ENCODE results near the gene KIFAP3.

DNA sequence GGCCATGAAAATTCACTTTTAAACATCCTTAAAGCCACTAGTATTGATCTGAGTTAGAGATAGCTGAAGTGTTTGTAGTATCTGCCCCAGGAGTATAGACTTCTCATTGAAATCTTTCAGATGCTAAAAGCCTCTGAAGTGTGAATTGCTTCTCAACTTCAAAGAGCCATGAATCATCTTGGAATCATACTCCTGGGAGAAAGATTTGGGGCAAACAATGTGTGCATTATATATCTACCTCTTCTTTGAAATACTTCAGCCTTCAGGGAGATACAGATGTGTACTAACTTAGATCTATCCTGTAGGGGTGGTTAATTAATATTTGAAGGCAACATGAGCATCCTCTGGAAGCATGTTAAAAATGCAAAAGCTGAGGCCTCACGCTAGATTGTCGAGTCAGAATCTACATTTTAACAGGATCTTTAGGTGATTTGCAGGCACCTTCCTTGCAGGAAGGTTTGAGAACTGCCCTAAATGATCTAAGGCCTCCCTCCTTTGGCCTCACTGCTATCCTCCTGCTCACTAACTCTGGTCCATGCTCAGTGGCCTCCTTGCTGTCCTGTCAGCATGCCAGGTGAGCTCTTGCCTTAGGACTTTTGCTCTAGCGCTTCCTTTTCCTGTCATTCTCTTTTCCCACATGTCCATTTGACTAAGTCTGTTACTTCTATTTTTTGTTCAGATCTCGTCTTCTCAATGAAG lies 174.8 kb downstream of the KIFAP3 start:
- TF ChIP-seq POLR2AphosphoS5 (IDR thresholded peaks at IDR 0.05), result no peak
- TF ChIP-seq, protein P1, sequence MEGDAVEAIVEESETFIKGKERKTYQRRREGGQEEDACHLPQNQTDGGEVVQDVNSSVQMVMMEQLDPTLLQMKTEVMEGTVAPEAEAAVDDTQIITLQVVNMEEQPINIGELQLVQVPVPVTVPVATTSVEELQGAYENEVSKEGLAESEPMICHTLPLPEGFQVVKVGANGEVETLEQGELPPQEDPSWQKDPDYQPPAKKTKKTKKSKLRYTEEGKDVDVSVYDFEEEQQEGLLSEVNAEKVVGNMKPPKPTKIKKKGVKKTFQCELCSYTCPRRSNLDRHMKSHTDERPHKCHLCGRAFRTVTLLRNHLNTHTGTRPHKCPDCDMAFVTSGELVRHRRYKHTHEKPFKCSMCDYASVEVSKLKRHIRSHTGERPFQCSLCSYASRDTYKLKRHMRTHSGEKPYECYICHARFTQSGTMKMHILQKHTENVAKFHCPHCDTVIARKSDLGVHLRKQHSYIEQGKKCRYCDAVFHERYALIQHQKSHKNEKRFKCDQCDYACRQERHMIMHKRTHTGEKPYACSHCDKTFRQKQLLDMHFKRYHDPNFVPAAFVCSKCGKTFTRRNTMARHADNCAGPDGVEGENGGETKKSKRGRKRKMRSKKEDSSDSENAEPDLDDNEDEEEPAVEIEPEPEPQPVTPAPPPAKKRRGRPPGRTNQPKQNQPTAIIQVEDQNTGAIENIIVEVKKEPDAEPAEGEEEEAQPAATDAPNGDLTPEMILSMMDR (IDR thresholded peaks at IDR 0.05), result no peak

Data from prostate gland (tissue), 2 donors.